HepG2 (cell line): Measurements from ENCODE around the gene TACC2. TPM values are rescaled to one million over a fixed set of nuclear protein-coding genes. Genes with fewer than 3 reads are reported as not detected.

Experiments used
- BCL6 ChIP-seq: IDR thresholded peaks from 2 replicates; pipeline ENCODE4 v1.6.1; 2016; ENCODE audit warnings: missing genetic modification reagents, missing compliant biosample characterization
- CAMTA2 ChIP-seq: sonication (generic); formaldehyde crosslinking; IDR thresholded peaks from 2 replicates; pipeline ENCODE4 v1.4.0; 2020; ENCODE audit warnings: mild to moderate bottlenecking, missing genetic modification reagents, borderline replicate concordance
- EEA1 ChIP-seq: sonication (generic); formaldehyde crosslinking; IDR thresholded peaks from 2 replicates; pipeline ENCODE4 v1.5.1; 2020; ENCODE audit warnings: mild to moderate bottlenecking, missing genetic modification reagents, borderline replicate concordance
- EED ChIP-seq: sonication (generic); formaldehyde crosslinking; IDR thresholded peaks from 2 replicates; pipeline ENCODE4 v1.5.0; 2020; ENCODE audit warnings: mild to moderate bottlenecking, missing genetic modification reagents
- EHMT2 ChIP-seq: fragments of 200-600 bp; sonication (generic); IDR thresholded peaks from 2 replicates; pipeline ENCODE4 v1.7.0; 2017; ENCODE audit warnings: antibody characterized with exemption, low read depth, low read length, borderline replicate concordance
- ELF1 ChIP-seq: sonication (generic); formaldehyde crosslinking; IDR thresholded peaks from 2 replicates; pipeline ENCODE4 v1.4.0; 2020; ENCODE audit warnings: missing genetic modification reagents
- HNRNPK ChIP-seq: fragments of 200-400 bp; formaldehyde crosslinking; IDR thresholded peaks from 2 replicates; pipeline ENCODE4 v1.6.1; 2018; ENCODE audit warnings: low read length, low read depth, moderate library complexity, mild to moderate bottlenecking; ENCODE audit not compliant: poor library complexity, severe bottlenecking
- HNRNPL ChIP-seq: fragments of 200-400 bp; formaldehyde crosslinking; IDR thresholded peaks from 2 replicates; pipeline ENCODE4 v1.6.1; 2017; ENCODE audit warnings: mild to moderate bottlenecking, low read depth, low read length
- KMT2A ChIP-seq: sonication (generic); formaldehyde crosslinking; IDR thresholded peaks from 2 replicates; pipeline ENCODE4 v1.4.0; 2020; ENCODE audit warnings: missing genetic modification reagents
- MEIS2 ChIP-seq: sonication (generic); formaldehyde crosslinking; IDR thresholded peaks from 2 replicates; pipeline ENCODE4 v1.9.0; 2021; ENCODE audit warnings: mild to moderate bottlenecking, missing genetic modification reagents
- NFE2L2 ChIP-seq: fragments of 150-350 bp; IDR thresholded peaks from 2 replicates; pipeline ENCODE4 v1.6.1; 2014; ENCODE audit warnings: low read length
- POLR2G ChIP-seq: fragments of 200-400 bp; formaldehyde crosslinking; IDR thresholded peaks from 2 replicates; pipeline ENCODE4 v1.6.1; 2018; ENCODE audit warnings: mild to moderate bottlenecking, low read depth, low read length, moderate library complexity
- ZNF121 ChIP-seq: sonication (generic); formaldehyde crosslinking; IDR thresholded peaks from 2 replicates; pipeline ENCODE4 v1.5.0; 2020; ENCODE audit warnings: mild to moderate bottlenecking, missing genetic modification reagents
- ZNF549 ChIP-seq: sonication (generic); formaldehyde crosslinking; IDR thresholded peaks from 2 replicates; pipeline ENCODE4 v1.5.0; 2020; ENCODE audit warnings: missing genetic modification reagents
- ZNF652 ChIP-seq: IDR thresholded peaks from 2 replicates; pipeline ENCODE4 v1.6.1; 2016; ENCODE audit warnings: low read depth, borderline replicate concordance
- ZNF746 ChIP-seq: sonication (generic); formaldehyde crosslinking; IDR thresholded peaks from 2 replicates; pipeline ENCODE4 v1.8.0; 2022; ENCODE audit warnings: mild to moderate bottlenecking, missing genetic modification reagents
- ZNF75D ChIP-seq: sonication (generic); formaldehyde crosslinking; IDR thresholded peaks from 2 replicates; pipeline ENCODE4 v1.8.1; 2023; ENCODE audit warnings: missing genetic modification reagents, mild to moderate bottlenecking, borderline replicate concordance
- ZNF850 ChIP-seq: sonication (generic); formaldehyde crosslinking; conservative IDR thresholded peaks from 2 replicates; pipeline ENCODE4 v1.9.0; 2021; ENCODE audit warnings: mild to moderate bottlenecking, missing genetic modification reagents
- polyA plus RNA-seq, 8 experiments: library from polyadenylated mRNA; depleted of rRNA in 3 of 8; stranded (reverse) in 7 of 8; unstranded in 1 of 8; fragments of >200 nt; fragmentation: Illumina TruSeq in 4 of 8; extraction: Trizol in 4 of 8; gene quantifications; 2 replicates each; pipeline versions ENCODE4 v1.2.1 to v1.2.3, GENCODE V29; 2011 to 2016; ENCODE audit warnings: low read depth in 4 of 8, missing spikeins in 1 of 8, mixed read lengths in 1 of 8; ENCODE audit not compliant: insufficient read depth in 1 of 8
- total RNA-seq, 5 experiments: library from RNA; depleted of rRNA; stranded (reverse); fragments of >200 nt; fragmentation: Illumina TruSeq; extraction: Trizol; gene quantifications; 2 replicates each; pipeline ENCODE4 v1.2.3, GENCODE V29; 2016; ENCODE audit warnings: low read depth in 1 of 5
- TF ChIP-seq, protein P1 (sequence below): sonication (generic); formaldehyde crosslinking; IDR thresholded peaks from 2 replicates; pipeline ENCODE4 v1.5.1; 2020; ENCODE audit warnings: mild to moderate bottlenecking, missing genetic modification reagents, moderate library complexity
- TF ChIP-seq, protein P2 (sequence below): IDR thresholded peaks from 2 replicates; pipeline ENCODE4 v1.6.1; 2016; ENCODE audit warnings: missing compliant biosample characterization, missing genetic modification reagents, borderline replicate concordance
- TF ChIP-seq, protein P3 (sequence below): IDR thresholded peaks from 2 replicates; pipeline ENCODE4 v1.6.1; 2018; ENCODE audit warnings: missing genetic modification reagents
- TF ChIP-seq, protein P4 (sequence below): sonication (generic); formaldehyde crosslinking; IDR thresholded peaks from 2 replicates; pipeline ENCODE4 v1.8.0; 2022; ENCODE audit warnings: mild to moderate bottlenecking, missing genetic modification reagents; ENCODE audit not compliant: insufficient replicate concordance

Gene TACC2
- total and polyA plus RNA-seq, 2 of the 13 experiments (the other 11 are each of a cell fraction or from before 2014, with no cell fraction given), result 11.8 to 16.0 TPM

DNA sequence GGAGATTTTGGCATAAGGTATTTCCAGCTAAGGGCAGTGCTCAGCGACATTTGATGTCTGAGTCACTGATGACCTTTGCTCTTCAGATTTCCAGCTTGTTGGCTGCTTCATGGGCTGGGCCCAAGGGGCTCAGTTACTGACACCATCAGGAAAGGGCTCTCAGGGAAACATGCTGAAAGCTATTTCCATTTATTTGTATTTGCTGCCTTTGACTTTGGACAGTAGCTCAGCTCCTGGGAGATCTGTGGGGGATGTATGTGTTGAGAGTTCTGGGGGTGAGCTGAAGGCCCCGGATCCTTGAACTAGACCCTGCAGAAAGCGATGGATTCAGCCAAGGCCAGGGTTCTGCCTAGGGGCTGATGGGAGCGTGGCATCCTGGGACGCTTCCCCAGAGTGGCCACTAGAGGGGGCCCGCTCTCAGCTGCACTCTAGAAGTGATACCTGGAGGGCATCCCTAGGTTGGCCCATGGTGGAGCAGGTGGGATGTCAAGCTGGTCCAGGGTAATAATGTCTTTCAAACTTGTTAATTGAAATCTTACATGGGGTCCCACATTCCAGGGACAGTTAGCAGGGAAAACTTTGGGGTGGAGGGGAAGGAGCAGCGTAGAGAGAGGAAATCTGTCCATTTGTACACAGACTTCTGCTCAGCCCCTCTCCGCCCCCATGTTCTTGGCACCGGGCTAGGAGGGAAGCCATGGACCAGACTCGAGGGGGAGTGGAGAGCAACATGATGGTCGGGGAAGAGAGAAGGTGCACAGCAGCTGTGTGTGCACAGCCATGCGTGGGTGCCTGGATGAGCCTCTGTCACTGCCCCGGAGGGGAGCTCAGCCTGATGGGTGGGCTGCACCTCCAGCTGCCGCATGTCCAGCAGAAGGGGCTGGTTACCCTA, 279.1 kb downstream of the TACC2 start (continued):
- no peak for TF ChIP-seq HNRNPK
- no peak; the same call in 1 of the 2 replicates for TF ChIP-seq ELF1 (CRISPR knock-in tag)
- TF ChIP-seq ZNF652 (CRISPR knock-in tag), result no peak
- 0 out of 2 replicates have a peak, but pooled peaks have one; percentile 26 for TF ChIP-seq BCL6 (CRISPR knock-in tag)
- TF ChIP-seq ZNF746 (CRISPR knock-in tag), result no peak
- no peak for TF ChIP-seq HNRNPL
- TF ChIP-seq, protein P1, sequence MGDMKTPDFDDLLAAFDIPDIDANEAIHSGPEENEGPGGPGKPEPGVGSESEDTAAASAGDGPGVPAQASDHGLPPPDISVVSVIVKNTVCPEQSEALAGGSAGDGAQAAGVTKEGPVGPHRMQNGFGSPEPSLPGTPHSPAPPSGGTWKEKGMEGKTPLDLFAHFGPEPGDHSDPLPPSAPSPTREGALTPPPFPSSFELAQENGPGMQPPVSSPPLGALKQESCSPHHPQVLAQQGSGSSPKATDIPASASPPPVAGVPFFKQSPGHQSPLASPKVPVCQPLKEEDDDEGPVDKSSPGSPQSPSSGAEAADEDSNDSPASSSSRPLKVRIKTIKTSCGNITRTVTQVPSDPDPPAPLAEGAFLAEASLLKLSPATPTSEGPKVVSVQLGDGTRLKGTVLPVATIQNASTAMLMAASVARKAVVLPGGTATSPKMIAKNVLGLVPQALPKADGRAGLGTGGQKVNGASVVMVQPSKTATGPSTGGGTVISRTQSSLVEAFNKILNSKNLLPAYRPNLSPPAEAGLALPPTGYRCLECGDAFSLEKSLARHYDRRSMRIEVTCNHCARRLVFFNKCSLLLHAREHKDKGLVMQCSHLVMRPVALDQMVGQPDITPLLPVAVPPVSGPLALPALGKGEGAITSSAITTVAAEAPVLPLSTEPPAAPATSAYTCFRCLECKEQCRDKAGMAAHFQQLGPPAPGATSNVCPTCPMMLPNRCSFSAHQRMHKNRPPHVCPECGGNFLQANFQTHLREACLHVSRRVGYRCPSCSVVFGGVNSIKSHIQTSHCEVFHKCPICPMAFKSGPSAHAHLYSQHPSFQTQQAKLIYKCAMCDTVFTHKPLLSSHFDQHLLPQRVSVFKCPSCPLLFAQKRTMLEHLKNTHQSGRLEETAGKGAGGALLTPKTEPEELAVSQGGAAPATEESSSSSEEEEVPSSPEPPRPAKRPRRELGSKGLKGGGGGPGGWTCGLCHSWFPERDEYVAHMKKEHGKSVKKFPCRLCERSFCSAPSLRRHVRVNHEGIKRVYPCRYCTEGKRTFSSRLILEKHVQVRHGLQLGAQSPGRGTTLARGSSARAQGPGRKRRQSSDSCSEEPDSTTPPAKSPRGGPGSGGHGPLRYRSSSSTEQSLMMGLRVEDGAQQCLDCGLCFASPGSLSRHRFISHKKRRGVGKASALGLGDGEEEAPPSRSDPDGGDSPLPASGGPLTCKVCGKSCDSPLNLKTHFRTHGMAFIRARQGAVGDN (CRISPR knock-in tag), result peak; percentile 76
- TF ChIP-seq NFE2L2, result no peak
- no peak for TF ChIP-seq POLR2G
- no peak; the same call in 1 of the 2 replicates for TF ChIP-seq EHMT2
- no peak for TF ChIP-seq ZNF850 (CRISPR knock-in tag)
- no peak for TF ChIP-seq ZNF121 (CRISPR knock-in tag)
- TF ChIP-seq EEA1 (CRISPR knock-in tag), result no peak
- TF ChIP-seq, protein P2, sequence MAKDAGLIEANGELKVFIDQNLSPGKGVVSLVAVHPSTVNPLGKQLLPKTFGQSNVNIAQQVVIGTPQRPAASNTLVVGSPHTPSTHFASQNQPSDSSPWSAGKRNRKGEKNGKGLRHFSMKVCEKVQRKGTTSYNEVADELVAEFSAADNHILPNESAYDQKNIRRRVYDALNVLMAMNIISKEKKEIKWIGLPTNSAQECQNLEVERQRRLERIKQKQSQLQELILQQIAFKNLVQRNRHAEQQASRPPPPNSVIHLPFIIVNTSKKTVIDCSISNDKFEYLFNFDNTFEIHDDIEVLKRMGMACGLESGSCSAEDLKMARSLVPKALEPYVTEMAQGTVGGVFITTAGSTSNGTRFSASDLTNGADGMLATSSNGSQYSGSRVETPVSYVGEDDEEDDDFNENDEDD (CRISPR knock-in tag), result no peak
- no peak for TF ChIP-seq ZNF549 (CRISPR knock-in tag)
- no peak for TF ChIP-seq EED (CRISPR knock-in tag)
- TF ChIP-seq CAMTA2 (CRISPR knock-in tag), result no peak
- peak; percentile 69; the same call in 1 of the 2 replicates for TF ChIP-seq MEIS2
- no peak for TF ChIP-seq KMT2A
- TF ChIP-seq, protein P3, sequence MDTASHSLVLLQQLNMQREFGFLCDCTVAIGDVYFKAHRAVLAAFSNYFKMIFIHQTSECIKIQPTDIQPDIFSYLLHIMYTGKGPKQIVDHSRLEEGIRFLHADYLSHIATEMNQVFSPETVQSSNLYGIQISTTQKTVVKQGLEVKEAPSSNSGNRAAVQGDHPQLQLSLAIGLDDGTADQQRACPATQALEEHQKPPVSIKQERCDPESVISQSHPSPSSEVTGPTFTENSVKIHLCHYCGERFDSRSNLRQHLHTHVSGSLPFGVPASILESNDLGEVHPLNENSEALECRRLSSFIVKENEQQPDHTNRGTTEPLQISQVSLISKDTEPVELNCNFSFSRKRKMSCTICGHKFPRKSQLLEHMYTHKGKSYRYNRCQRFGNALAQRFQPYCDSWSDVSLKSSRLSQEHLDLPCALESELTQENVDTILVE (CRISPR knock-in tag), result no peak
- TF ChIP-seq, protein P4, sequence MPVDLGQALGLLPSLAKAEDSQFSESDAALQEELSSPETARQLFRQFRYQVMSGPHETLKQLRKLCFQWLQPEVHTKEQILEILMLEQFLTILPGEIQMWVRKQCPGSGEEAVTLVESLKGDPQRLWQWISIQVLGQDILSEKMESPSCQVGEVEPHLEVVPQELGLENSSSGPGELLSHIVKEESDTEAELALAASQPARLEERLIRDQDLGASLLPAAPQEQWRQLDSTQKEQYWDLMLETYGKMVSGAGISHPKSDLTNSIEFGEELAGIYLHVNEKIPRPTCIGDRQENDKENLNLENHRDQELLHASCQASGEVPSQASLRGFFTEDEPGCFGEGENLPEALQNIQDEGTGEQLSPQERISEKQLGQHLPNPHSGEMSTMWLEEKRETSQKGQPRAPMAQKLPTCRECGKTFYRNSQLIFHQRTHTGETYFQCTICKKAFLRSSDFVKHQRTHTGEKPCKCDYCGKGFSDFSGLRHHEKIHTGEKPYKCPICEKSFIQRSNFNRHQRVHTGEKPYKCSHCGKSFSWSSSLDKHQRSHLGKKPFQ (CRISPR knock-in tag), result no peak
- TF ChIP-seq ZNF75D (CRISPR knock-in tag), result no peak
